SK-N-MC (cell line): Measurements from ENCODE around the gene CFAP77.
A peak's percentile ranks its signal among the peaks of the same experiment; 100 is the strongest.

Source experiments
- DNase-seq: peaks from one replicate; pipeline ENCODE4 v3.0.0-alpha.2; 2011; ENCODE audit warnings: low read depth, low spot score
- H3K27ac ChIP-seq: fragments of 200-600 bp; sonication (generic); 2 replicates; pipeline ENCODE4 v1.5.1; 2016; ENCODE audit warnings: mixed run types
- H3K36me3 ChIP-seq: fragments of 200-600 bp; sonication (generic); 2 replicates; pipeline ENCODE4 v1.6.1; 2017; ENCODE audit warnings: antibody characterized with exemption, low read length, mixed read lengths; ENCODE audit not compliant: insufficient read depth
- H3K4me3 ChIP-seq: fragments of 200-600 bp; sonication (generic); 2 replicates; pipeline ENCODE4 v1.5.1; 2016
- H3K9ac ChIP-seq: fragments of 200-600 bp; sonication (generic); 2 replicates; pipeline ENCODE4 v1.8.0; 2017; ENCODE audit warnings: mixed run types, mixed read lengths; ENCODE audit not compliant: insufficient read length
- H3K9me3 ChIP-seq: fragments of 200-600 bp; sonication (generic); 2 replicates; pipeline ENCODE4 v1.6.1; 2017; ENCODE audit warnings: low read depth, mild to moderate bottlenecking, antibody characterized with exemption, low read length, moderate library complexity, mixed read lengths
- EZH2 ChIP-seq: fragments of 200-600 bp; sonication (generic); IDR thresholded peaks from one replicate; pipeline ENCODE4 v1.6.1; 2017; ENCODE audit warnings: antibody characterized with exemption
- FOXP2 ChIP-seq: optimal IDR thresholded peaks from 2 replicates; pipeline ENCODE3; 2011; ENCODE audit warnings: mild to moderate bottlenecking, moderate library complexity; ENCODE audit not compliant: insufficient read depth; ENCODE audit errors: extremely low read length, control extremely low read depth
- POLR2AphosphoS5 ChIP-seq: IDR thresholded peaks from 2 replicates; pipeline ENCODE4 v1.6.1; 2012; ENCODE audit warnings: mild to moderate bottlenecking, low read depth, low read length, borderline replicate concordance

The CFAP77 gene

DNA sequence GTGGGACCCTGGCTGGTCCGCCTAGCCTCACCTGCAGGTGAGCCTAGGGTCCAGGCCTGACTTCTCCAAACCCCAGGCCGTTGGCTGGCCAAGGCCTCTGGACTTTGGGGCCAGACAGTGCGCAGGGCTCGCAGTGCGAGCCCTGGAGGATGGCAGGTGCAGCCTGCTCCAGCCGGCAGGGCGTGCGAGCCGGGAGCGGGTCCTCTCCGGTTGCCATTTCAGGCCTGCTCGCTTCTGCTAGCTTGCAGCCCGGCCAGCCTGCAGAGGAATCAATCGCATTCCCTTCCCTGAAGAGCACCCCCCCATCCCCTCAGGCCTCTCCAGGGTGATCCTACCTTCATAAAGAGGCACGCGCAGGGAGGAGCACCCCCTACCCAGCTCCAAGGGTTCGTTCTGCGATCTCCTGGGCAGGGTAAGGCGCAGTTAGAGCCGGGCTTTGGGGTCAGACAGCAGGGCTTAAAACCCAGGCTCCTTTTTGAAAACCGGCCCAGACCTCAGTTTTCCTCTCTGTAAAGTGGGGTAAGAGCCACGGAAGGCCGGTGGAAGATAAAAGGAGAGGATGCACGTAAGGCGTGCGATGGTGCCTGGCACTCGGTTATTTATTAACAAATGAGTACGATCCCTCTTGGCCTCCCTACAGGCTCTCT is 178.6 kb downstream of the CFAP77 start:
- TF ChIP-seq POLR2AphosphoS5 (no peak), EZH2 (no peak), FOXP2 (no peak)
- Histone ChIP-seq H3K4me3 (no peak overlapping the region), H3K36me3 (no peaks in the 10 kb centered on the region; the same call in 1 of the 2 replicates), H3K27ac (no peak overlapping the region), H3K9ac (no peak overlapping the region), H3K9me3 (no peaks in the 10 kb centered on the region)
- no peak for DNase-seq

DNA sequence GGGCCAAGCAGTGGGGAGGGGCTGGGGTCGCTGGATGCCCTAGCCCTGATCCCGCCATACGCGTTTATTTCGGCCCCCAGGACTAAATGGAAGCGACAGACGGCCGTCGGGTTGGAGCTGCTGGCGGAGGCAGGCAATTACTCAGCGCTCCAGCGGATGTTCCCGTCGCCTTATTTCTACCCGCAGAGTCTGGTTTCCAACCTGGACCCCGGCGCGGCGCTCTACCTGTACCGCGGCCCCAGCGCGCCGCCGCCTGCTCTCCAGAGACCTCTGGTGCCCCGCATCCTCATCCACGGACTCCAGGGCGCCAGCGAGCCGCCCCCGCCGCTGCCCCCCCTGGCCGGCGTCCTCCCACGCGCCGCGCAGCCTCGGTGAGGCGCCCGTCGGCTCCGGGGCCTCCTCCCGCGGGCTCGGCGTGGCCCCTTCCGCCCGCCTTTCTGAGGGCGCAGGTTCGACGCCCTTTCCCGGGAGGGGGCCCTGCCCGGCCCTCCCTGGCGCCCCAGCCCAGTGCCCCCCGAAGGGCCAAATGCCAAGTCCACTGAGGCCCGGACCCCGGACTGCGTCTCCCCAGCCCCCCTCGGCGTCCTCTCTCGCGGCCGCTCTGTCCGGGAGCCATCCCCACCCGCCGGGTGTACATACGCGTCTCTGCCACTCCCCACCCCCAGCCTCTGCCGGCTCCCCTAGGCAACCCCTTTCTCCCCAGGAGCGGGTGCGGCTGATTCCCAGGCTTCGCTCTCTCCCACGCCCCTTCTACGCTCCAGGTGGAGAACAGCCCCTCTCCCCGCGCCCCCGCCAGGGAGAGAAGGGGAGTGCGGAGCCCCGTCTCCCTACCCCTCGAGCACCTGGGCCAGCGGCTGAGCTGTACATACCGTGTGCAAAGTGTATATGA is 179.4 kb downstream of the CFAP77 start:
- no peak overlapping the region for H3K9ac ChIP-seq
- H3K36me3 ChIP-seq = peaks cover 2% of the 10 kb centered on the region; the same call in 1 of the 2 replicates
- H3K27ac ChIP-seq = no peak overlapping the region
- peak; percentile 99 for TF ChIP-seq EZH2
- no peak for TF ChIP-seq FOXP2
- no peak overlapping the region for H3K4me3 ChIP-seq
- H3K9me3 ChIP-seq = no peaks in the 10 kb centered on the region
- no peak for DNase-seq

GRCh38 chr9:132590037-132590317 is 180.0 kb downstream of the CFAP77 start:
- TF ChIP-seq FOXP2 (no peak), EZH2 (no peak), POLR2AphosphoS5 (no peak)
- H3K9ac ChIP-seq = no peak overlapping the region
- DNase-seq = no peak
- H3K36me3 ChIP-seq = peaks cover 8% of the 10 kb centered on the region; the same call in 1 of the 2 replicates
- no peak overlapping the region for H3K27ac ChIP-seq
- no peak overlapping the region for H3K4me3 ChIP-seq
- H3K9me3 ChIP-seq = no peaks in the 10 kb centered on the region

- TF ChIP-seq POLR2AphosphoS5 (no peak), EZH2 (no peak), FOXP2 (no peak)
- Histone ChIP-seq H3K4me3 (no peak overlapping the region), H3K36me3 (peaks cover 11% of the 10 kb centered on the region; the same call in 1 of the 2 replicates), H3K27ac (no peak overlapping the region), H3K9ac (no peak overlapping the region), H3K9me3 (no peaks in the 10 kb centered on the region)
- DNase-seq = no peak
Measured at GRCh38 chr9:132590318-132591182, 180.5 kb downstream of the CFAP77 start.

DNA sequence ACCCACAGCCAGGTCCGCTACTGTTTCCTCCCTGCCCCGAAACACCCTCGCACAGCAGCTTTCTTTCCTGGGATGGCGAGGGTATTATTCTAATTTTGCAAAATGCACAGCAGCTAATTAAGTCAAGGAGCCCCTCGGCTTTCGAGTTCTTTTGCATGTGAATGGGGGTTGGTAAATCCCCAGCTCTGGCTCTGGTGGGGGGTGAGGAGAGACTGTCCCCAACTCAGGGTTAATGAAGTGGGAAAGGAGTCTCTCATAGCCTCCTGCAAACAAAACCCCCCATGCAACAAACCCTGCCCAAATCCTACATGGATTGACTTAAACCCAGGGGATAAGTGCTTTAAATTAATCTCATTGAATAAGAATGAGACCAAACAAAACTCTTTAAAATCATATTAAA is 181.2 kb downstream of the CFAP77 start:
- H3K9ac ChIP-seq = no peak overlapping the region
- no peak overlapping the region for H3K4me3 ChIP-seq

GRCh38 chr9:132591751-132592314 is 181.8 kb downstream of the CFAP77 start:
- H3K4me3 ChIP-seq = no peak overlapping the region
- no peaks in the 10 kb centered on the region for H3K9me3 ChIP-seq
- no peak overlapping the region for H3K27ac ChIP-seq
- peaks cover 15% of the 10 kb centered on the region; the same call in 1 of the 2 replicates for H3K36me3 ChIP-seq
- TF ChIP-seq FOXP2 (no peak), POLR2AphosphoS5 (no peak), EZH2 (no peak)
- no peak for DNase-seq
- no peak overlapping the region for H3K9ac ChIP-seq

More for the DNA sequence above, 181.2 kb downstream of the CFAP77 start:
- DNase-seq = no peak
- no peak for TF ChIP-seq POLR2AphosphoS5
- TF ChIP-seq FOXP2 = no peak
- TF ChIP-seq EZH2 = no peak
- H3K9me3 ChIP-seq = no peaks in the 10 kb centered on the region
- peaks cover 15% of the 10 kb centered on the region; the same call in 1 of the 2 replicates for H3K36me3 ChIP-seq
- H3K27ac ChIP-seq = no peak overlapping the region

GRCh38 chr9:132592451-132592850 is 182.4 kb downstream of the CFAP77 start:
- Histone ChIP-seq H3K27ac (no peak overlapping the region), H3K9ac (no peak overlapping the region), H3K36me3 (peaks cover 15% of the 10 kb centered on the region; the same call in 1 of the 2 replicates), H3K4me3 (no peak overlapping the region), H3K9me3 (no peaks in the 10 kb centered on the region)
- TF ChIP-seq FOXP2 (no peak), EZH2 (no peak), POLR2AphosphoS5 (no peak)
- no peak for DNase-seq

DNA sequence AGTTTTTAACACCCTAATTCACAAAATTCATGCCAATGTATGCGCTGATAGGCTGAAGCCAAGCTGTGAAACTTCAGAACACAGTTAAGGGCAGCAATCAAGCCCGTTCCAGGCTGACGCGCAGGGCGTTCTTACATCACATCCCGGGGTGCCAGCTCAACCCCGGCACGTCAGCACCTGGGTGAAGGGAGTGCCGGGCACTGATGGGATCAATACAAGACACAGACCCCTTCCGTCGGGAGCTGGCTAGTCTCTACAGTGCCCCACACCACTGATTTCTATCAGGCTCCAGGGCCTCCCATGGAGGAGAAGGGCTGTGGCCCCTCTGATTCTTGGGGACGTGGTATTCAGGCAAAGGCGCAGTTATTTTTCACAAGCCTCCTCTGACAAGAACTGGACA is 184.4 kb downstream of the CFAP77 start:
- Histone ChIP-seq H3K27ac (no peak overlapping the region), H3K36me3 (peaks cover 15% of the 10 kb centered on the region; the same call in 1 of the 2 replicates), H3K4me3 (no peak overlapping the region), H3K9ac (no peak overlapping the region), H3K9me3 (no peaks in the 10 kb centered on the region)
- TF ChIP-seq FOXP2 = no peak
- DNase-seq = no peak
